ACHN (cell line): ENCODE results near the gene BDH1.
A peak's percentile ranks its signal among the peaks of the same experiment; 100 is the strongest.
"Not testable (repeated sequence)": the region's sequence is repeated elsewhere in the genome, so short reads cannot be mapped to it uniquely, and the experiment has no call there.

ENCODE experiments used
- DNase-seq: peaks from one replicate; pipeline ENCODE4 v3.0.0-alpha.2; 2015
- in situ Hi-C: cut with HindIII; loops from 2 replicates; pipeline ENCODE4 v1.10.0; 2017; ENCODE audit warnings: low sequenced_read_pairs, low pct_ligation_motif_present, low pct_unique_long_range_greater_than_20kb

Gene BDH1, protein sequence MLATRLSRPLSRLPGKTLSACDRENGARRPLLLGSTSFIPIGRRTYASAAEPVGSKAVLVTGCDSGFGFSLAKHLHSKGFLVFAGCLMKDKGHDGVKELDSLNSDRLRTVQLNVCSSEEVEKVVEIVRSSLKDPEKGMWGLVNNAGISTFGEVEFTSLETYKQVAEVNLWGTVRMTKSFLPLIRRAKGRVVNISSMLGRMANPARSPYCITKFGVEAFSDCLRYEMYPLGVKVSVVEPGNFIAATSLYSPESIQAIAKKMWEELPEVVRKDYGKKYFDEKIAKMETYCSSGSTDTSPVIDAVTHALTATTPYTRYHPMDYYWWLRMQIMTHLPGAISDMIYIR

DNA sequence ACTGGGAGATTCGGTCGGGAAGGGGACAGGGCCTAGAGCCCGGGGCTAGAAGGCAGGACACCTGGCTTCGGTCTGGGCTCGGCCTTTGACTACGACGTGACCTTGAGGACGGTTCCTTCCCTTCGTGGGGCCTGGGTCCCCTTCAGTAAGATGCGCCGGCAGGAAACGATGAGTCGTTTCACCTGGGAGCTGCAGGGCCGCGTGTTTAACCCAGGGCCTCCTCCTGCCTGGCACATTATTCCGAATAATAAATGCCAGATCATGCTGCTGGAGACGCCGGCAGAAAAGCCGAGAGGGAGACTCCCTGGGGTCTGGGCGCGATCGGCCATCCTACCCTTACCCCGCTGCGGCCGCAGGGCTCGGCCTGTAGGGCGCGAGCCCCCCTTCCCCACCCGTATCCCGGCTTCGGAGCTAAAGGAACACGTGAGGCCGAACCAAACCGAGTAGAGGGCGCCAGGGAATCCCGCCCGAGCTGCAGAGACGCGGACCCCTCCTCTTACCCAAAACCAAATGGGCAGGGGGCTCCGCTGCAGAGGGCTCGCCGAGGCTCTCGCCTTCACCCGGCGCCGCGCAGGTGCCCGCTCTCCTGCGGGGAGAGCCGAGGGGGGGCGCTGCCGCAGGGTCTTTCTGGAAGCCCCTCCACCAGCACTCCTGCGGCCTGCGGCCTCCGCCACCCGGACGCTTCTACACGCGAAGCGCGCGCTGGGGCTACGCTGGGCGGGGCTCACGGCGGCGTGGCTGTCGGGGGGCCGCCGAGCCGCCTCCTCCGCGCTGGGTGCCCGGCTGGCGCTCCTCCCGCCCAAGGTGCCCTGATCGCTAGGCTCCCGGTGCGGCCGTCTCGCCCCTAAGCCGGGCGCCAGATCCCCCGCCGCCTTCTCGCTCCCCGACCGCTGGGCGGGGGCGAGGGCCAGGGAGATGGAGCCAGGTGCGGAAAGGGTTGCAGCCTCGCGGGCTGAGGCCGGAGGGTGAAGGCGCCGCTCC lies at the start of gene BDH1:
Gene BDH1, minus strand, starts transcription at position 688 of the 981 bp plus-strand sequence. CDS start 9,525 bp downstream, outside the sequence.
- in situ Hi-C loops, result no loop called here

DNA sequence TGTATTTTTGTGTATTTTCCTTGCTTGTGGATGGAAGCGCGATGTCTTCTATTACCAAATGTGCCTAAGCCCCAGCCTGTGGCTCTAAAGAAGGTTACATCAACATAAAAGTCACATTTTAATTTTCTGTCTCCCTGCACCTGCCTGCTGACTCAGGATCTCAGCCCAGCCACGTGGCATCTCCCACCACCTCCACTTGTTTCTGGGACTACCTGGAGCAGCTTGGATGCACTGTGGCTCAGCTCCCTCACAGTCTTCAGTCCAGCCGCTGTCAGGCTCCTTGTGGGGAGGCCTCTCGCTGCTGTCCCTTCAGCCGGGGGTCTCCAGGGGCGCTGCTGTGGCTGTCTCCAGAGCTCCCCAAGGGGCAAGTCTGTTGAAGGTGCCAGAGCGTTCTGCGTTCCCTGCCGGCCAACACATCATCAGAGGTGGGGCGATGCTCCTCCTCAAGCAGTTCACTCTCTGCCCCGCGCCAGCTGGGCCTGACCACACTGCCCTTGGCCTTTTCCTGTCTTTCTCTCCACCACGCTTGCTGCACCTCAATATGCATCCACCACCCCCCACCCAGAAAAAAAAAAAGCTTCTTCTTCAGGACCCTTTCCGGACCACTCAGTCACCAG lies 47.7 kb upstream of the BDH1 start:
- DNase-seq, result no peak
- in situ Hi-C loops, result no loop called here

More for the DNA sequence above, at the start of gene BDH1:
- peak; percentile 40 for DNase-seq

DNA sequence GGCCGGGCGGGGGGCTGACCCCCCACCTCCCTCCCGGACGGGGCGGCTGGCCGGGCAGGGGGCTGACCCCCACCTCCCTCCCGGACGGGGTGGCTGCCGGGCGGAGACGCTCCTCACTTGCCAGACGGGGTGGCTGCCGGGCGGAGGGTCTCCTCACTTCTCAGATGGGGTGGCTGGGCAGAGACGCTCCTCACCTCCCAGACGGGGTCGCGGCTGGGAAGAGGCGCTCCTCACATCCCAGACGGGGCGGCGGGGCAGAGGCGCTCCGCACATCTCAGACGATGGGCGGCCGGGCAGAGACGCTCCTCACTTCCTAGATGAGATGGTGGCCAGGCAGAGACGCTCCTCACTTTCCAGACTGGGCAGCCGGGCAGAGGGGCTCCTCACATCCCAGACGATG lies 46.6 kb upstream of the BDH1 start:
- DNase-seq, in situ Hi-C loops: not testable (repeated sequence)

DNA sequence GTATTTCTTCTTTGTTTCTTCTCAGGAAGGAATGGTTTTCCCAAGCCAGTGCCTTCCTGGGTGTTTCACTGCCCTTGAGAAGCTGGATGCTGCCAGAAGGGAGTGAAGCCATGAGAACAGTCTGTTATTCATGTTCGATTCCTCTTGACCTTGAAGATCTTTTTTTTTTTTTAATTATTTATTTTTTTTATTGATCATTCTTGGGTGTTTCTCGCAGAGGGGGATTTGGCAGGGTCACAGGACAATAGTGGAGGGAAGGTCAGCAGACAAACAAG lies 45.7 kb upstream of the BDH1 start:
- in situ Hi-C loops, DNase-seq: not testable (repeated sequence)

DNA sequence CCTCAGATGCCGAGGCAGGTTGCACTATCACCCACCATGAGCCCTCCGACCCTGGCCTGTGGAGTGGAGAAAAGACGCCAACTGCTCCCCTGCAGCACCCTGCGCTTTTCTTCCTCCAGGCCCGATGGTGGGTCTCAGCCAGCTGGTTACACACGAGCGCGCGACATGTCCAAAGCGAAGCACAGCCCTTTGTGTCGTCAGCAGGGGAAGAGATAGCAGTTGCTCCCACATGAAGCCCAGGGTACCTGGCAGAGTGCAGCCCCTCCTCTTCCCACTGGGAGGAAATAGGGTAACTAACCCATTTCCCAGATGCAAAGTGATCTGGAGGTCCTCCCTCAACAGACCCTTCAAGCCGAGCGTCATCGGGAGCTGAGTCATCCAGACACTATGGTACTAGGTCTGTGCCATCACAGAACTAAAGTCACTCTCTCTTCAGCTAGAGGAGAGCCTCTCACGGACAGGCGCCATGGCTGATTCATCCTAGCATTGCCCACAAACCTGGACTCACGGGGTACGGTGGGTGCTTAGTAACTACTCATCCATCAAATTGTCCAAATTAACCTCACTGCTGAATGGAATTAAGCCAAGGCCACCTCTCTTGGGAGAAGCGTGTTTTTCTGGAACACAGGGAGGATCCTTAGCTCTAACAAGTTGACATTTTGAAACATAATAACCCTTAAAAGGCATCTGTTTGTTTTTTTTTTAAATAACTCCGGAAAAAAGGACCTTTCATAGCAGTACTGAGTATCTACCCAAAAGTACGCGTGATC lies 45.2 kb upstream of the BDH1 start:
- no peak for DNase-seq
- in situ Hi-C loops, result no loop called here

DNA sequence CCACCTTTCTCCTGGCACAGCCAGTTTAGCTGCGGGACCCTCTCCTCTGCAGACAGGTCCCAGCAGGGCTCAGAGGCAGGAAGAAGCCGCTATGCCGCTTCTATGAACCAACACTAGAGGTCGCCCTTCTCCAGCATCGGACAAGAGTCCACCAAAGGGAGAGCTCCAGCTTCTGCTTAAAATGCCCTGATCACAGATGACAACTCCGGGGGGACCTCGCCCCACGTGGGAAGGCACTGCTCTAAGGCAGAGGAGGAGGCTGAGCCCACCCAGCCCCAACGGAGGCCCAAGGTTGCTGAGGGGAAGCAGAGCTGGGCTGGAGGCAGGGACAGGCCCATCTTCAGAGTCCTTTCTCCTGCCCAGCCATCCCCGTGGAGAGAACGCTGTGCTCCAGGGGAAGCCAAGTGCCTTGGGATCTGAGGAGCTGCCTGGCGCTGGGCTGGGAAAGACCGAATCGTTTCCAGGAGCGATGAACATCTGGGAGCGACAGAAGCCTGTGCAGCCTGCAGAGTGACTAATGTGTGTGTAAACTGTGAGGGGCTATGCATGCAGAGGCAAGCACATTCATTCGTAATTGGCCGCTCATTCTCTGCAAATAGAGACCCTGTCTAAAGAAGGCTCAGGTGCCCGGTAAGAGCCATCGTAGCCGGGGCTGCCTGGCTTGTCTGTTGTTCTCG lies 43.5 kb upstream of the BDH1 start:
- in situ Hi-C loops, result no loop called here
- peak; percentile 61 for DNase-seq

DNA sequence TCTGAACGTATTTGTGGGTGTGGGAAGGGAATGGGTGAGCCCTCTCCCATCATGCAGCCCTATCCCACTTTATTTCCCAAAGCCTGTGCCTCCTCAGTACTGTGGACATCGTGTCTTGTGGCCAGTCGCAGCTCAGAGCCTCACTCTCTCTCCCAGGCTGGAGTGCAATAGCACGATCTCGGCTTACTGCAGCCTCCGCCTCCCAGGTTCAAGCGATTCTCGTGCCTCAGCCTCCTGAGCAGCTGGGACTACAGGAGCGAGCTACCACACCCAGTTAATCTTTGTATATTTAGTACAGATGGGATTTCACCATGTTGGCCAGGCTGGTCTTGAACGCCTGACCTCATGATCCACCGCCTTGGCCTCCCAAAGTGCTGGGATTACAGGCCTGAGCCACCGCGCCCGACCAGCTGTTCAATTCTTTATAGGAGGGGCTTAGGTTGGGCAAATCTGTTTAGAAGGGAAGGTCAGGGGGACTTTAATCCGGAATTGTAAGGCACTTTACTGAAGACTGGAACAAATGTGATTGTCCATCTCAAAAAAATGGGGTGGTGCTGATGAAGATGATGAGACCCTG lies 42.7 kb upstream of the BDH1 start:
- DNase-seq, result no peak
- in situ Hi-C loops, result no loop called here

DNA sequence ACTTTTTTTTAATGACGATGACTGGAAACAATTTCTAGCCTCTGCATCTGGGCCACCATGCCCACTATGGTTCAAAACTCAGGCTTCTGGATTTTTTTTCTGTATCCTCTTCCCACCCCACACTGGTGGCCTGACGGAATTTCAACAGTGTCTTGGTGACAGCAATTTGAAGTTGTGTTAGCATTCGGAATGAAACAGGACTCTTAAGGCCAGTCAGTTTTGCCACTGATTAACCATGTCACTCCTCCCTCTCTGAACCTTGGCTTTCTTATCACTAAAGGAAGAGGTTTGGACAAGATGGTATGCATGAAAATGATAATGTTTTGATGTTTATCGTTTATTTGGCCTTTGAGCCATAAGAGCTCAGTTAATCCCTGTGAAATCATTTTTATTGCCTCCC lies 41.6 kb upstream of the BDH1 start:
- no peak for DNase-seq
- in situ Hi-C loops, result no loop called here

DNA sequence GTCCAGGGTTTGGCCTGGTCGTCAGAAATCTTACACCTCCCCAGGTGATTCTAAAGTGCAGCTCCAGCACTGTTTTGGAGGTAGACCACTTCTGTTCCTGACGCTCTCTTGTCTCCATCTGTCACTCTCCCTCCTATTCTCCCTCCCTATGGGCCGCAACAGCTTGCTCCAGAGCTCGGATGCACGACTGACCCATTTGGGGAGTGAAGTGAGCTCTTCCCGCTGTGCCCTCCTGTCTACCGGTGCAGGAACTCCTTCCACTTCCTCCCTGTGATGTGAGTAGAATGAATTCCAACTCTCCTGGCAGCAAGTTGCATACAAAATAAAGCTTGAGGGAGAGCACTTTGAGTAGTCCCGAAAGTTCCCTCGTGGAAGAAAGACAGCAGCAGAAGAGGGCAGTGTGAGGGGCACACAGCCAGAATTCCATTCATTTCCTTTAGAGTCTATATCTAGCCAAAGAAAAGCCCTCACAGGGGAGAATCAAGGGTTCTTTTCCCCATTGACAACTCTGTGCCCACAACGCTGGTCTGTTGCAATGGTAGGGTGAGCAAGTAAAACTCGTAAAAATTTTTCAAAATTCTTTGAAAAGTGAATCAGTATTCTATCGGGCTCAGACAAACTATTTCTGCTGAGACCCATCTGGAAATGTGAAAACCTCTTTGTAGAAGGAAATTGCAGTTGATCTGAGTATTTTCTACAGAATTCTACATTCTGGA lies 39.9 kb upstream of the BDH1 start:
- no peak for DNase-seq
- in situ Hi-C loops, result no loop called here

DNA sequence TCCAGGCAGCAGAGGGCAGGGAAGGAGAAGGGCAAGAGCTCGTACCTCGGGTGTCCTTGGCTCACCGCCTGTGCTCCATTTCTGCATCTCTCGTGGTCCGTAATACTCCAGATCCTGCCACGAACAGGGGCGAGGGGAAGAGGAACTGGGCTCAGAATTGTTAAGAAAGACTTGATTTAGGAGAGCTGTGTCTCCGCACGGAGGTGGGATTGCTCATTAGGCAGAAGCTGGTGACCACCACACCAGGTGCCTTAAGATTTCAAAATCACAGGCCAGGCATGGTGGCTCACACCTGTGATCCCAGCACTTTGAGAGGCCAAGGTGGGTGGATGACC lies 37.2 kb upstream of the BDH1 start:
- DNase-seq, result no peak
- in situ Hi-C loops, result no loop called here

DNA sequence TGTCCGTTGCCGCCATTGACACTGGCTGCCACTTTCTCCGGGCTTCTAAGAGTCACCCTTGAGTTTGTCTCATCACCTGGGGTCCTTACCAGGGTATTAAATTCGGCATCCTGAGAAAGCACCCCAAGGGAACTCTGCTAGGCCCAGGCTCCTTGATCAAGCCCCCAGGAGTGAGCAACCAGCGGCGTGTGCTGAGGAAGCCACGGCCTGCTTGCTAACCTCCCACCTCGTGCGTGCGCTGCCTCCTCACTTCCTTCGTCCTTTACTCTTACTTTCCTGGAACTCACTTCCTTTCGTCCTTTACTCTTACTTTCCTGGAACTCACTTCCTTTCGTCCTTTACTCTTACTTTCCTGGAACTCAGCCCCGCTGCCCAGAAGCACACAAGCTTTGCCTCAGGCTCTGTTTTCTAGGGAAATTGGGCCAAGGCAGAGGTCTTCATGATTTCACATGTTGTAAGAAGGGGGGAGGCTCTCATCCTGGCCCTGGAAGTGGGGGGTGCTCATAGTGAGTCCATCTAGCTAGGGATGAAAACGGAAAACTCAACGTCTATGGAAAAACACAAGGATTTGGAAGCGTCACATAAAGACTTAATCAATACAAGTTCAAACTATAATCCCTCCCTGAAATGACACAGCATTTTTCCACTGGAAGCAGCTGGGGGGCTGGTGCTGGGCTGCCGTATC lies 36.7 kb upstream of the BDH1 start:
- in situ Hi-C loops, result no loop called here
- no peak for DNase-seq

DNA sequence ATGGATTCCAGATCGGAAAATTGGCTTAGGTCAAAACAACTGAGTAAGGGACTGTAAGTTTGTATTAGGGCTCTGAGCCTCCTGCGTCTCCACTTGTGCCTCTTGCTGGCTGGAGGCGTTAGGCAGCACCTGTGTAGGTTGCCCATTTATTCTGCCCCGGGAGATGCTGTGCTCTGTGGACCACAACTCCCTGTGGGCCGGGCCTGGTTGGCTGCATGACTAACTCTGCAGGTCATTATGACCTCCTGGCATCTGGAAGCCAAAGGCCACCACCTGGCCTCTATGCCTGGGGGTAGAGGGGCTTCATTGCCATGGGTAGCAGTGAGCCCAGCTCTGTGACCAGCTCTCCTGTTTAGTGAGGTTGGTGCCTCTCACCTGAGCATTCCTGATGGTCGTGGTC lies 36.0 kb upstream of the BDH1 start:
- in situ Hi-C loops, result no loop called here
- no peak for DNase-seq

DNA sequence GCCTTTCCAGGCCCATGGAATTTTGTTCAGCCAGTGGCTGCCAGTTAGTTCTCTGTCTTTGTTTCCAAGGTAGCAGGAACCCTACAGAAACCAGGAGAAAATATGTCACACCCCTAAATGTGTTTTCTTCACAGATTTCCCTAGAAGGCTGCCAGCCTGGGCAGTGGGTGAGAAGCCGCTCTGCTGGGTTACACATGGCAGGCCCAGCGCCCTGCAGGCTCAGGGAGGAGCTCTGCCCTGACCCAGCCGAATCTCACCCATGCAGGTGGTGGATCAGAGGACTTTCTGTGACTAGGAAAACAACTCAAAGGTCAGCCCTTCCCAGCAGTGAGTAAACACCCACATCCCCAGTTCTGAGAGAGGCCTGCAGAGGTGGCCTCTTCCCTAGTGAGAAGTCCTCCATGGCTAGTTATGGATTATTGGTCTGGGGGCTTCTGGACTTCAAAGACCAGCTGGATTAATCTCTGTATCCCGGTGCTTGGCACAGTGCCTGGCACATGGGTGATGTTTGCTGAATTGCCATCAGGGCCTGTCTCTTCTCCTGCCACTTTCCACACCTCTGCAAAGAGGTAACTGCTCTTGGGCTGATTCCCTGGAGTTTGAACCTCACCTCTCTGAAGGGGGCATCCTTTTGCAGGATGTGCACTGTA lies 34.7 kb upstream of the BDH1 start:
- in situ Hi-C loops, result no loop called here
- no peak for DNase-seq

DNA sequence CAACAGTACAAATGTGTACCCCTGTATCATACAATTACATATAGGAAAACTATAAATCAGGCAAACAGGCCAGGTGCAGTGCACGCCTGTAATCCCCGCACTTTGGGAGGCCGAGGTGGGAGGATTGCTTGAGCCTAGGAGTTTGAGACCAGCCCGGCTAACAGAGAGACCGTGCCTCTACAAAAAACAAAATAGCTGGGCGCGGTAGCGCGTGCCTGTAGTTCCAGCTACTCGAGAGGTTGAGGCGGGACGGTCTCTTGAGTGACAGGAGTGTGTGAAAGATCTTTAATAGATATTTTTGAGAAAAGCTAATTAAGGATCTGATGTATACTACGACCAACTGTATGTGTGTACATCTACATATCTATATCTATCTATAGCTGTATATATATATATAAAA lies 33.8 kb upstream of the BDH1 start:
- no peak for DNase-seq
- in situ Hi-C loops, result no loop called here

DNA sequence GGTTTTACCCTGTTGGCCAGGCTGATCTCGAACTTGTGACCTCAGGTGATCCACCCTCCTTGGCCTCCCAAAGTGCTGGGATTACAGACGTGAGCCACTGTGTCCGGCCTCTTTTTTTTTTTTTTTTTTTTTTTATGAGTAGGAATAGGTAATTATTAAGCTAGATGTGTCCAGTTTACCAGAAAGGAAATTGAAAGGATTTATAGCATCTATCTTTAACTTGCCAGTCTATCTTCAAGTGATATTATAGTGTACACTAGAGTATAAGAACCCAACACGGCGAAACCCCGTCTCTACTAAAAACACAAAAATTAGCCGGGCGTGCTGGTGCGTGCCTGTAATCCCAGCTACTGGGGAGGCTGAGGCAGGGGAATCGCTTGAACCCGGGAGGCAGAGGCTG lies 31.0 kb upstream of the BDH1 start:
- in situ Hi-C loops, DNase-seq: not testable (repeated sequence)

DNA sequence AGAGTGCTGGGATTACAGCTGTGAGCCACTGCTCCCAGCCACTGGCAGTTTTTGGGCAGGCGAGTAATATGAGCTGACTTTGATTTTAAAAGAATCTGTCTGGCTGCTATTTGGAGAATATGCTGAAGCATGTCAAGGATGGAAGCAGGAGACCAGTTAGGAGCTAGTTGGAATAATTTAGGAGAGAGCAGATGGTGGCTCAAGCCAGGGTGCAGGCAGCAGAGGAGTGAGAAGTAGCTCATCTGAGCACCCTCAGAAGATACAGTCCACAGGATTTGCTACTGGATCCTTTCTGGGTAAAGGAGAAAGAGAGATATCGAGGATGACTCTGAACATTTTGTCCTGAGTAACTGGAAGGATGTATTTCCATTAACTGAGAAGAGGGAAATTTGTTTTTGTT lies 30.4 kb upstream of the BDH1 start:
- DNase-seq, result no peak
- in situ Hi-C loops, result no loop called here
